Kidney (tissue), 14 donors: ENCODE results near the gene ZNF317. TPM values are rescaled to one million over a fixed set of nuclear protein-coding genes. Genes with fewer than 3 reads are reported as not detected.

Experiments used
- DNase-seq, 5 donors: peaks; one replicate each; pipeline ENCODE4 v3.0.0-alpha.2; 2013 to 2020
- FAIRE-seq: peaks from 2 replicates; lab custom pipeline; 2012; peaks lifted over from hg19 to GRCh38; lab: Jason Lieb, UNC
- H3K27ac ChIP-seq, 2 donors: one replicate each; pipeline ENCODE4 v1.7.0; 2013; ENCODE audit warnings: low read depth in 2 of 2, low read length in 2 of 2, inconsistent platforms in 1 of 2
- H3K27me3 ChIP-seq: one replicate; pipeline ENCODE4 v1.7.1; 2013; ENCODE audit warnings: low read length, inconsistent platforms; ENCODE audit not compliant: control insufficient read depth, insufficient read depth
- H3K36me3 ChIP-seq, 3 donors: one replicate each; pipeline versions ENCODE4 v1.7.0 to v1.7.1; 2013; ENCODE audit warnings: low read length in 3 of 3, control low read depth in 1 of 3, inconsistent platforms in 1 of 3; ENCODE audit not compliant: insufficient read depth in 3 of 3, control insufficient read depth in 2 of 3
- H3K4me1 ChIP-seq, 3 donors: one replicate each; pipeline versions ENCODE4 v1.7.0 to v1.7.1; 2013; ENCODE audit warnings: low read length in 3 of 3, inconsistent platforms in 1 of 3, low read depth in 1 of 3; ENCODE audit not compliant: control insufficient read depth in 2 of 3, insufficient read depth in 2 of 3
- H3K4me3 ChIP-seq, 3 donors: one replicate each; pipeline versions ENCODE4 v1.7.0 to v1.8.1; 2013; ENCODE audit warnings: low read length in 3 of 3, control low read depth in 1 of 3, inconsistent platforms in 1 of 3
- H3K9ac ChIP-seq, 3 donors: one replicate each; pipeline versions ENCODE4 v1.7.0 to v1.7.1; 2013; ENCODE audit warnings: low read length in 3 of 3, control low read depth in 1 of 3, inconsistent platforms in 1 of 3
- H3K9me3 ChIP-seq, 3 donors: one replicate each; pipeline versions ENCODE4 v1.7.0 to v1.7.1; 2013; ENCODE audit warnings: low read length in 3 of 3, control low read depth in 1 of 3, inconsistent platforms in 1 of 3; ENCODE audit not compliant: control insufficient read depth in 2 of 3, insufficient read depth in 1 of 3
- intact Hi-C: fragments of 100-400 bp; cut with DNase I; formaldehyde crosslinking; loops from one replicate; pipeline ENCODE4 v1.11.1; 2022
- polyA plus RNA-seq: library from polyadenylated mRNA; stranded (reverse); fragments of 350-450 nt; fragmentation: Illumina TruSeq; extraction: RNeasy Lipid Tissue Mini Kit (QIAGEN cat#74804); gene quantifications from one replicate; pipeline ENCODE4 v1.2.3, GENCODE V29; 2014; ENCODE audit warnings: low read depth, low replicate concordance; ENCODE audit not compliant: insufficient read depth
- total RNA-seq: library from RNA; stranded (reverse); fragmentation: NEBNext Ultra II Directional; extraction: Animal tissue kit (Norgen Biotek cat#: 25700); gene quantifications from one replicate; pipeline ENCODE4 v1.2.1, GENCODE V29; 2021
- TF ChIP-seq, protein P1 (sequence below): IDR thresholded peaks from 3 replicates; pipeline ENCODE4 v1.5.1; 2012; ENCODE audit warnings: mild to moderate bottlenecking, moderate library complexity, borderline replicate concordance; ENCODE audit not compliant: insufficient read depth; ENCODE audit errors: extremely low read depth
- donor health status: control.
- donor health status: control.
- donor health status: control.
- donor health status: control.
- donor health status: control.
- donor health status: DM: yes; HTN: yes; CAD: no.
- donor health status: Normal renal cell carcinoma (clear cell type).

ZNF317 gene
- total and polyA plus RNA-seq, 2 donors from 2014 or later, result 30.2 to 32.6 TPM

DNA sequence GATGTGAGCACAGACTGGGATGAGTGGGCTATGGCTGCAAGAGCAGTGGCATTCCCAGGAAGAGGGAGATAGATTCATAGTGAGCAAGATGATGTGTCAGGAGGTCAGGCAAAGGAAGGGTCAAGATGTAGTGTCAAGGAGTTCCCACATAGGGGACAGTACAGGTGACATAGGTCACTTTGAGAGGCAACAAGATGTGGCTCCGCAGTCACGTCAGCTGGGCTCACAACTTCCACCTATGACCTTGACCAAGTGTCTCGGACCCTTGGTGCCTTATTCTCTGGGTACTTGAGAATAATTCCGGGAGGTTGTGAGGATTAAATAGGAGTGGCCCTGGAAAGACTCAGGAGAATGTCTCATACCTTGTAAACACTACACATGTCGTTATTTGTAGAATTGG is 10.5 kb downstream of the ZNF317 start:
- no peak overlapping the region for H3K9ac ChIP-seq
- no peaks in the 10 kb centered on the region for H3K4me1 ChIP-seq
- no peak for FAIRE-seq
- H3K36me3 ChIP-seq, result peaks cover 2 to 7% (median 4%) of the 10 kb centered on the region in 3 donors
- H3K27me3 ChIP-seq, result no peaks in the 10 kb centered on the region
- DNase-seq, result no peak
- TF ChIP-seq, protein P1, sequence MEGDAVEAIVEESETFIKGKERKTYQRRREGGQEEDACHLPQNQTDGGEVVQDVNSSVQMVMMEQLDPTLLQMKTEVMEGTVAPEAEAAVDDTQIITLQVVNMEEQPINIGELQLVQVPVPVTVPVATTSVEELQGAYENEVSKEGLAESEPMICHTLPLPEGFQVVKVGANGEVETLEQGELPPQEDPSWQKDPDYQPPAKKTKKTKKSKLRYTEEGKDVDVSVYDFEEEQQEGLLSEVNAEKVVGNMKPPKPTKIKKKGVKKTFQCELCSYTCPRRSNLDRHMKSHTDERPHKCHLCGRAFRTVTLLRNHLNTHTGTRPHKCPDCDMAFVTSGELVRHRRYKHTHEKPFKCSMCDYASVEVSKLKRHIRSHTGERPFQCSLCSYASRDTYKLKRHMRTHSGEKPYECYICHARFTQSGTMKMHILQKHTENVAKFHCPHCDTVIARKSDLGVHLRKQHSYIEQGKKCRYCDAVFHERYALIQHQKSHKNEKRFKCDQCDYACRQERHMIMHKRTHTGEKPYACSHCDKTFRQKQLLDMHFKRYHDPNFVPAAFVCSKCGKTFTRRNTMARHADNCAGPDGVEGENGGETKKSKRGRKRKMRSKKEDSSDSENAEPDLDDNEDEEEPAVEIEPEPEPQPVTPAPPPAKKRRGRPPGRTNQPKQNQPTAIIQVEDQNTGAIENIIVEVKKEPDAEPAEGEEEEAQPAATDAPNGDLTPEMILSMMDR, result no peak
- intact Hi-C loops, result no loop called here
- H3K9me3 ChIP-seq, result peaks cover 0 to 6% (median 5%) of the 10 kb centered on the region in 3 donors
- H3K4me3 ChIP-seq, result no peak overlapping the region
- no peak overlapping the region for H3K27ac ChIP-seq

DNA sequence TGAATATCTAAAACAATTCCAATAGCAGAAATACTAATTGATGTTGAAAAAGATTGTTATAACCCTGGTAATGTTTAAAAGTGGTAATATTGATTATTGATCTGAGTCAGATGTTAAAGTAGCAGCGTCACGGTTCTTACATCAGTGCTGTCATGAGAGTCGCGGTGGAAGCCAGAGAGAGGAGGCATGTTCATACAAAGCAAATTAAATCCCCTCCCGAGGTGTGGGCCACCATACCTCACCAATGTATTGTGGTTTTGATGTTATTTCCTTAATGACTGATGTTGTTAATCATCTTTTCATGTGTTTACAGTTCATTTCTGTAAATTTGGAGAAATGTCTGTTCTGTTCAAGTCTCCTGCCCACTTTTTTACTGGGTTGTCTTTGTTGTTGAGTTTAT is 11.2 kb downstream of the ZNF317 start:
- Histone ChIP-seq H3K9me3 (peaks cover 0 to 6% (median 5%) of the 10 kb centered on the region in 3 donors), H3K36me3 (peaks cover 2 to 11% (median 7%) of the 10 kb centered on the region in 3 donors), H3K9ac (no peak overlapping the region), H3K27ac (no peak overlapping the region), H3K4me1 (no peaks in the 10 kb centered on the region), H3K4me3 (no peak overlapping the region), H3K27me3 (no peaks in the 10 kb centered on the region)
- no peak for DNase-seq
- intact Hi-C loops, result no loop called here
- FAIRE-seq, result no peak
- TF ChIP-seq, protein P1, result no peak

DNA sequence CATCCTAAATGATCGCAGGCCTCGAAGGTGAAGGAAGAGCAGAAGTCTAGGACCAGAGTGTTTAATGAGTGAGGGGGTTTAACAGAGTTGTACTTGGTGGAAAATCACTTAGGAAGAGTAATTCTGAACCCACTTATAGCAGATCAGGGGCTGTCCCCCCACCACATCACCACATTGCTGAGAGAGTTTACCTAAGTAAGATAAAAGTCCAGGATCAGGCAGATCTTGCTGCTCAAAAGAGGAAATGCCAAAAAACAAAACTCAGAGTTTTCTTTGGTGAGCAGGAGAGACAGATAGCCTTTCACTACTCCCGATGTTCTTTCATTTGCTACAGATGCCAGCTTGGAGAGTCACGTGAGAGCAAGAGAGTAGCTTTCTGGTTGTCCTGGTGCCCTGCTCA is 15.4 kb downstream of the ZNF317 start:
- Histone ChIP-seq H3K36me3 (peaks cover 22 to 46% (median 39%) of the 10 kb centered on the region in 3 donors), H3K27ac (no peak overlapping the region), H3K4me3 (no peak overlapping the region), H3K4me1 (no peaks in the 10 kb centered on the region), H3K9me3 (peaks cover 0 to 18% (median 6%) of the 10 kb centered on the region in 3 donors), H3K27me3 (no peaks in the 10 kb centered on the region), H3K9ac (no peak overlapping the region)
- intact Hi-C loops, result no loop called here
- no peak for FAIRE-seq
- no peak for DNase-seq
- TF ChIP-seq, protein P1, result no peak

DNA sequence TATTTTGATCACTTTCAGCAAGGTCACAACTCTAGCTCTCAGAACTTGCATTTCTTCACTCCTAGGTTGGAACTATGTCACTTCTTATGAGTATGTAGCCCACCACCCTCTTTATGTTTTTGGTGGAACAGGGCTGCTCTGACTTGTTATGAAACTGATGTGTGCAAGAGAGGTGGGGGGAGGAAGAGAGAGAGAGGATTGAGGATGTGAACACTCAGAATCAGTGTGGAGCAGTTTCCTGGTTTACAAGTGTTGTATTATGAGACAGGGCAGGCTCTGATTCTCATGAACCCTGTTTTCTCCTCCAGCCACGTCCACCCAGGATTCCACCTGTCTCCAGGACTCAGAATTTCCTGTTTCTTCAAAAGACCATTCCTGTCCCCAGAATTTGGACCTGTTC is 16.1 kb downstream of the ZNF317 start:
- Histone ChIP-seq H3K4me1 (no peaks in the 10 kb centered on the region), H3K27me3 (no peaks in the 10 kb centered on the region), H3K36me3 (peaks cover 25 to 53% (median 46%) of the 10 kb centered on the region in 3 donors), H3K9ac (no peak overlapping the region), H3K27ac (no peak overlapping the region), H3K9me3 (peaks cover 0 to 19% (median 7%) of the 10 kb centered on the region in 3 donors), H3K4me3 (no peak overlapping the region)
- DNase-seq (no peak), FAIRE-seq (no peak)
- intact Hi-C loops, result no loop called here
- TF ChIP-seq, protein P1, result no peak
